Measurements from ENCODE around the gene SHISAL1.

The SHISAL1 gene

DNA sequence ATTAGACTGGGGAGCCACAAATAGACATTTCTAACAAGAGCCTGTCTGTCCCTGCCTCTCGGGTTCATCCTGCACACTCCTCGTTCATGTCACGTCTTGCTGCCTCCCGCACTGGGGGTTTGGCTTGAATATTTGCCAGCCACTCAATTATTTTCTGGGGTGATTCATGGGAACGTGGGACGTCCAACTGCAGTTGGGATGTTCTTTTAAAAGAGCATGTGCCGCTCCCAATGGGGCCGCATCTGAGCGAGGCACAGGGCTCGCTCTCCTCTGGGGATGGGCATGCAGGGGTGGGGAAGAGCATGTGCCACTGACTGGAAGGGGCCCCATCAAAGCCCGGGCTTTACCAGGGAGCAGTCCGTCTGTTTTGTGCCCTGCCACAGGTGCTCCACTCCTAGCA lies 88.6 kb downstream of the SHISAL1 start:
- no peak overlapping the region for H3K9ac ChIP-seq (ENCODE audit: low read depth, low read length)
- peaks cover 7% of the 10 kb centered on the region for H3K9me3 ChIP-seq (ENCODE audit: insufficient read depth, low read depth, low read length)
- no peaks in the 10 kb centered on the region for H3K36me3 ChIP-seq (ENCODE audit: insufficient read depth, low read depth, low read length)
- no peak overlapping the region for H3K4me3 ChIP-seq (ENCODE audit: low read length)
- H3K27ac ChIP-seq (ENCODE audit: low read length): no peak overlapping the region
- H3K4me1 ChIP-seq (ENCODE audit: insufficient read depth, low read length): no peaks in the 10 kb centered on the region
- no peaks in the 10 kb centered on the region for H3K27me3 ChIP-seq (ENCODE audit: insufficient read depth, low read length)

DNA sequence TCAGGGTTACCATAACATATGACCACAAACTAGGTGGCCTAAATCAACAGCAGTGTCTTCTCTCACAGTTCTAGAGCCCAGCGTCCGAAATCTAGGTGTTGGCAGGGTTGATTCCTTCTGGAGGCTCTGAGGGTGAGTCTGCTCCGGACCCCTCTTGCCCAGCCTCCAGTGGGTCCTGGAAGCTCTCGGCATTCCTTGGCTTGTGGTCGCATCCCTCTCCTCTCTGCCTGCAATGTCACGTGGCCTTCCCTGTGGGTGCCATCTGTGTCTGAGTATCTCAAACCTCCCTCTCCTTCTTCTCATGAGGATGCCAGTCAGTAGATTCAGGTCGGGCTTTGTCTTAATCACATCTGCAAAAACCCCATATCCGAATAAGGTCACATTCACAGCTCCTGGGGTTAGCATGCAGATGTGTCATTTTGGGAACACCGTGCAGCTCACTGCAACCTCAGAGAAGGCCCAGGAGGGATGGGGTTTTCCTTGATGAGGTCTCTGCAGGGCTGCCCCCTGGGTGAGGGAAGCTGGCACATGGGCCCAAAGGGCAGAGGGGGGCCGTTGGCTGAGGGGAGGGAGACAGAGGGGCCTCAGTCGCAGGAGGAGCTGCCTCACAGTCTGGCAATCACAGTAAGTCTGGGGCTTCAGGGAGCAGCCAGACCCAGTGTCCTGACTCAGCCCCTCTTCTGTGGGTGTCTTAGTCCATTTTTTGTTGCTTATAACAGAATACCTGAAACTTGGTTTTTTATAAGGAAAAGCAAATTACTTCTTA lies 90.9 kb downstream of the SHISAL1 start:
- H3K4me1 ChIP-seq (ENCODE audit: insufficient read depth, low read length): no peaks in the 10 kb centered on the region
- no peaks in the 10 kb centered on the region for H3K27me3 ChIP-seq (ENCODE audit: insufficient read depth, low read length)
- H3K4me3 ChIP-seq (ENCODE audit: low read length): no peak overlapping the region
- H3K9ac ChIP-seq (ENCODE audit: low read depth, low read length): no peak overlapping the region
- no peaks in the 10 kb centered on the region for H3K9me3 ChIP-seq (ENCODE audit: insufficient read depth, low read depth, low read length)
- no peaks in the 10 kb centered on the region for H3K36me3 ChIP-seq (ENCODE audit: insufficient read depth, low read depth, low read length)
- no peak overlapping the region for H3K27ac ChIP-seq (ENCODE audit: low read length)

DNA sequence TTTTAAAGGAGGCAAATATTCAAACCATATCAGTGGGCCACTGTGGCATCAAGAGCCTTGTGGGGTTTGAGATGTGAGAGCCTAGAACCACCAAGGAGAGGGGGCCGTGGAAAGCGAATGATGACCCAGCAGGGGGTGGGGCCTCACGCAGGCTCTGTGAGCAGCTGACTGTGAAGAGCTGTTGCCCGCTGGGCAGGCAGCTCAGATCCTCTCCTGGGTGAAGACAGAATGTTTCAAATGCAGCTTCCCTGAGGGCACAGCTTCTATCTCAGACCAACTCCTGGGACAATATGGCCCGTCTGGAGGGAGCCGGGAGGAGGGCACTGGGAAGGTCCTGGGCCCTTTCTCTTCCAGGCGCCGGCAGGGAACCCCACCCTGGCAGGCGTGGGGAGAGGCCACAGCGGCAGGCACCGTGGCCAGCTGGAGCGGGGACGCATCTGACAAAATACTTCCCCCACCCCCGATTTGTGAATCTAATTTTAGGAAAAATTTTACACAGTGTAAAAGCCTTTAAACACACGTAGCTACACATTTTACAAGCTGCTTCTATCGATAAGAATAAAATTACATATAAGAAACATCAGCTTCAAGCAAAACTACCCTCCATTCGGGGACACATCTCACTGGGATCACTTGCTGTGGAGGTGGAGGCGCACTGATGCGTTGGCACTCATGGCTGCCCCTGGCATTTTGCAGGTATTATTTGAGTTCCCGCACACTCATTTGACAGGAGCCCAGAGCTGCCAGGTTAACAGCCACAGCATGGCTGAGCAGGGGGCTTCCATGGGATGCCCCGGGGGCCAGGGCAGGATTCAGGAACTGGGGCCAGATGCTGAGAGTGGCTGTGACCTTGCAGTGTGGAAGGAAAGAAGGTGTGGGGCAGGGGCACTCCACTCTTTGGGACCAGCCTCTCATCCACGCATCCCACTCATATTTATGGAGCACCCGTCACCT lies 91.7 kb downstream of the SHISAL1 start:
- Histone ChIP-seq H3K4me1 (ENCODE audit: insufficient read depth, low read length) (no peaks in the 10 kb centered on the region), H3K9me3 (ENCODE audit: insufficient read depth, low read depth, low read length) (no peaks in the 10 kb centered on the region), H3K9ac (ENCODE audit: low read depth, low read length) (no peak overlapping the region), H3K27ac (ENCODE audit: low read length) (no peak overlapping the region), H3K27me3 (ENCODE audit: insufficient read depth, low read length) (no peaks in the 10 kb centered on the region), H3K36me3 (ENCODE audit: insufficient read depth, low read depth, low read length) (no peaks in the 10 kb centered on the region), H3K4me3 (ENCODE audit: low read length) (no peak overlapping the region)

DNA sequence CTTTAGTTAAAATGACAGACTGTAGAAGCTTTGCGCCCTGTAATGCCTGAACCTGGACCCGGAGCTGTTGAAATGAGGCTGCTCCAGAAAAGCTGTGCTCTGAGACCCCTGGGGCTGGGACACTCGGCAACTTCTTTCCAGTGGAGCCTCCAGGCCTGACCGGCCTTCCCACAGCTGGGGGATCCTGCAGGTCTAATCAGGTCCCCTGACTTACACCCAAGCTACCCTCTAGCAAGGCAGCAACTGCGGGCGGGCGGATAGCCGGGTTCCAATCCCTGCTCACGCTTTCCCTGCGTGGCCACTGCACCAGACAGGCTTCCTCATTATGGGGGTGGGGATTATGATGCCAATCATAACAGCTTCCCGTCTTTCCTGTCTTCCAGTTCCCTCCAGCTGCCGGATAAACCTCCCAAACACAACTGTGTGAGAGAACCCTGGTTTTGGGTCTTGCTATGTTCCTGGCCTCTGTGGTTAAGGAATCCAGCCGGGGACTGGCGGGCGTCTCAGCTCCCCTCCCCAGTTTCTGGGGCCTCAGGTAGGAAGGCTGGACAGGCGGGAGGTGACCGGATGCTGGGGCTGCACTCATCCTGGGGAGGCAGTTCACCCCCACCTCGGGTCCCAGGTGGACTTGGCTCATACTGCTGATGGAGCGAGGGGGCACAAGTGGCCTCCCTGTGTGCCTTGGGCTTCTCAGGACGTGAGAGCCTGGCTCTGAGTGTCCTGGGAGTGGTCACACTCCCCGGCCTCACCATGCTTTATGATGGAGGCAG lies 93.5 kb downstream of the SHISAL1 start:
- H3K4me3 ChIP-seq (ENCODE audit: low read length): no peak overlapping the region
- H3K9me3 ChIP-seq (ENCODE audit: insufficient read depth, low read depth, low read length): no peaks in the 10 kb centered on the region; the same call in 1 of the 2 replicates
- no peaks in the 10 kb centered on the region for H3K36me3 ChIP-seq (ENCODE audit: insufficient read depth, low read depth, low read length)
- H3K27me3 ChIP-seq (ENCODE audit: insufficient read depth, low read length): no peaks in the 10 kb centered on the region
- no peak overlapping the region for H3K9ac ChIP-seq (ENCODE audit: low read depth, low read length)
- H3K27ac ChIP-seq (ENCODE audit: low read length): no peak overlapping the region
- H3K4me1 ChIP-seq (ENCODE audit: insufficient read depth, low read length): no peaks in the 10 kb centered on the region

DNA sequence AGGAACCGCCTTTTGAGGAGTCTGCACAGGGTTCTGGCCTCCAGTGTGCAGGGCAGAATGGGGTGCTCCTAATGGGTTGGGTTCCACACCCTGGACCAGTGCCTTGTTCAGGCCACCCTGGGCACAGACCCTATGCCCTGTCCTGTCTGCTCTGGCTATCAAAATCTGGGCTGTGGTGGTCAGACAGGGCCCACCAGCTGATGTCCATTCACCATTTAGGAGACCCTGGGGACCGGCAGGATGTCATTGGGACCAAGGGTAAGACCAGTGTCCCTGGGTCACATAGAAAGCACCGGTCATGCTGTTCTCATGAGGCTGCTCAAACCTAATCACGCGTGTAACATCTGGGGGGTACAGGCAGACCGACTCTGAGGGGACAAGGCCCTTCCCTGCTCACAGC lies 94.7 kb downstream of the SHISAL1 start:
- H3K27me3 ChIP-seq (ENCODE audit: insufficient read depth, low read length): no peaks in the 10 kb centered on the region

DNA sequence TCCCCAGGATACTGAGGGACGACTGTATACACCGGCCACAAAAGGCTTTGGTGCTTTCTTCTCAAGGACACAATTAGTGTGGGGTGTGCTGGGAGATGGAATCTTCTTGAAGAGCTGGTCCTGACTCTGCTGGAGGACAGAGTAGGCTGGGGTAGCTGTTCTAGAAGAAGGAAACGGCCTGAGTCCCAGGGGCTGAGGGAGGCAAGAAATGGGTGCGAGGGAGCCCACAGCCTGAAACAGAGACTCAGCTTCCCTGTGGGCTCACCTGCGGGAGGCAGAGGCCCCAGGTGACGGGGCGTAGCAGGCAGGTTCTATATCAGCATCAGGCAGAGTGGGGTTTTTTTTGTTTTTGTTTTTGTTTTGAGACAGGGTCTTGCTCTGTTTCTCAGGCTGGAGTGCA lies 95.4 kb downstream of the SHISAL1 start:
- no peak overlapping the region for H3K4me3 ChIP-seq (ENCODE audit: low read length)
- H3K9ac ChIP-seq (ENCODE audit: low read depth, low read length): no peak overlapping the region
- H3K36me3 ChIP-seq (ENCODE audit: insufficient read depth, low read depth, low read length): no peaks in the 10 kb centered on the region
- H3K27me3 ChIP-seq (ENCODE audit: insufficient read depth, low read length): no peaks in the 10 kb centered on the region
- no peaks in the 10 kb centered on the region for H3K4me1 ChIP-seq (ENCODE audit: insufficient read depth, low read length)
- no peaks in the 10 kb centered on the region; the same call in 1 of the 2 replicates for H3K9me3 ChIP-seq (ENCODE audit: insufficient read depth, low read depth, low read length)
- no peak overlapping the region for H3K27ac ChIP-seq (ENCODE audit: low read length)

More for the DNA sequence above, 94.7 kb downstream of the SHISAL1 start:
- Histone ChIP-seq H3K27ac (ENCODE audit: low read length) (no peak overlapping the region), H3K4me1 (ENCODE audit: insufficient read depth, low read length) (no peaks in the 10 kb centered on the region), H3K36me3 (ENCODE audit: insufficient read depth, low read depth, low read length) (no peaks in the 10 kb centered on the region), H3K9ac (ENCODE audit: low read depth, low read length) (no peak overlapping the region), H3K4me3 (ENCODE audit: low read length) (no peak overlapping the region), H3K9me3 (ENCODE audit: insufficient read depth, low read depth, low read length) (no peaks in the 10 kb centered on the region; the same call in 1 of the 2 replicates)

DNA sequence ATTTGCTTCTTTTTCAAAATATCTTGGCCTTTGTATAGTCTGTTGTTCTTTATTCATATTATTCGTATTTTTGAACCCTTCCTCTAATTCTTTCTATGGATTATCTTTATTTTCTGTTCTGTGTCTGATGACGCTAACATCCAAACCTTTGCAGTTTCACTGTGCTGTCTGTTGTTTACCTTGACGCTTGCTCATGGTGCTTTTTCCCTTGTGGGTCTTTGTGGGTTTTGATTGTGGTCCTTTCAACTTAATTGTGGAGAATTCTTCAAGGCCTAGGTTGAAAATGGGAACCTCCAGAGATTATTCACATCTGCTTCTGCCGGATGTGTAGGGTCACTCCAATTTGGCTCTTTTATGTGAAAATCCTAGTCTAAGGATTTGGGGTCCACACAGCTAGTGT lies 97.5 kb downstream of the SHISAL1 start:
- H3K9ac ChIP-seq (ENCODE audit: low read depth, low read length): no peak overlapping the region
- no peaks in the 10 kb centered on the region for H3K27me3 ChIP-seq (ENCODE audit: insufficient read depth, low read length)
- no peak overlapping the region for H3K27ac ChIP-seq (ENCODE audit: low read length)
- no peak overlapping the region for H3K4me3 ChIP-seq (ENCODE audit: low read length)
- no peaks in the 10 kb centered on the region; the same call in 1 of the 2 replicates for H3K9me3 ChIP-seq (ENCODE audit: insufficient read depth, low read depth, low read length)
- no peaks in the 10 kb centered on the region for H3K36me3 ChIP-seq (ENCODE audit: insufficient read depth, low read depth, low read length)
- H3K4me1 ChIP-seq (ENCODE audit: insufficient read depth, low read length): no peaks in the 10 kb centered on the region

DNA sequence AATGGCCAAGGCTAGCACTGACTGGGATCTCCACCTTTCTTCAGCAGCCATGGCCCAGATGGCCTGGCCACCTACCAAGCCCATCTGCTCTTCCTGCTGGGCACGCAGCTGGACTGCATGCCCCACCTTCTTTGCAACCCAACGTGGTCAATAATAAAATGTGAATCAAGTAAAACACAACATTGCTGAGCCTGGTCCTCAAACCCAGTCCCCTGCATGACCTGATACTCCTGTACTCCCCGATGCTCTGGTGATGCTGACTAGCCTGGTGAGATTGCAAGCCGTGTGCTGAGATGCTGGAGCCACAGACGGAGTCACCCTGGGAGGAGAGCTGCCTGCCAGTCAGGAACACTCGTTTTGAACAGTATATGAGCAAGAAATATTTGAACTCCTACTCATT lies 98.0 kb downstream of the SHISAL1 start:
- Histone ChIP-seq H3K9me3 (ENCODE audit: insufficient read depth, low read depth, low read length) (no peaks in the 10 kb centered on the region; the same call in 1 of the 2 replicates), H3K36me3 (ENCODE audit: insufficient read depth, low read depth, low read length) (no peaks in the 10 kb centered on the region)

DNA sequence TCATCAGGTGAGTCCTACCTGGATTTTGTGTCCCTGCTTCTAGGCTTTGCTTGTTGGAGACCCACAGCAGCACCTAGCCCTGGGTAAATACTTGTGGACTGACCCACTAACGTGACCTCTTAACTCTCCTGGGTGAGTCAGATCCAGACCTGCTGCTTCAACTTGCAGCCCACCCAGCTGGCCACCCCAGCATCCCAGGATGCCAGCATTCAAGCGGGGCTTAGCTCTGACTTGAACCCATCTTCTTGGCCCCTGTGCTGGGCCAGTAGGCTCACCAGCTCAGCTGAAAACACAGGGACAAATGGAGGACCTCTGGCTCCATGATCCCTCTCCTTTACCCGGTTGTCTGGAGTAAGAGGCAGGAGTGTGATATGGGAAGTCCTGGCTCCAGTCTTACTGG lies 98.6 kb downstream of the SHISAL1 start:
- H3K9me3 ChIP-seq (ENCODE audit: insufficient read depth, low read depth, low read length): no peaks in the 10 kb centered on the region; the same call in 1 of the 2 replicates
- H3K4me3 ChIP-seq (ENCODE audit: low read length): no peak overlapping the region
- H3K9ac ChIP-seq (ENCODE audit: low read depth, low read length): no peak overlapping the region
- no peaks in the 10 kb centered on the region for H3K4me1 ChIP-seq (ENCODE audit: insufficient read depth, low read length)
- H3K27ac ChIP-seq (ENCODE audit: low read length): no peak overlapping the region
- H3K36me3 ChIP-seq (ENCODE audit: insufficient read depth, low read depth, low read length): no peaks in the 10 kb centered on the region
- no peaks in the 10 kb centered on the region for H3K27me3 ChIP-seq (ENCODE audit: insufficient read depth, low read length)

More for the DNA sequence above, 98.0 kb downstream of the SHISAL1 start:
- Histone ChIP-seq H3K27me3 (ENCODE audit: insufficient read depth, low read length) (no peaks in the 10 kb centered on the region), H3K4me3 (ENCODE audit: low read length) (no peak overlapping the region), H3K4me1 (ENCODE audit: insufficient read depth, low read length) (no peaks in the 10 kb centered on the region), H3K9ac (ENCODE audit: low read depth, low read length) (no peak overlapping the region), H3K27ac (ENCODE audit: low read length) (no peak overlapping the region)

DNA sequence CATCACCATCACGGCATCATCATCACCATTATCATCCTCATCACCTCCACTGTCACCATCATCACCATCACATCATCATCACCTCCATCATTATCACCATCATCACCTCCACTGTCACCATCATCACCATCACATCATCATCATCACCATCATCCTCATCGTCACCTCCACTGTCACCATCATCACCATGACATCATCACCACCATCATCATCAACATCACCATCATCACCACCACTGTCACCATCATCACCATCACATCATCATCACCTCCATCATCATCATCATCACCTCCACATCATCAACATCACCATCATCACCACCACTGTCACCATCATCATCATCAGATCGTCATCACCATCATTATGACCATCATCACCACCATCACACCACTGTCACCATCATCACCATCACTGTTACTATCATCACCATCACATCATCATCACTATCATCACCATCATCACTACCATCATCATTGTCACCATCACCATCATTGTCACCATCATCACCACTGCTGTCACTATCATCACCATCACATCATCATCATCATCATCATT lies 99.2 kb downstream of the SHISAL1 start:
- Histone ChIP-seq H3K9ac (ENCODE audit: low read depth, low read length) (no peak overlapping the region), H3K27me3 (ENCODE audit: insufficient read depth, low read length) (no peaks in the 10 kb centered on the region), H3K4me3 (ENCODE audit: low read length) (no peak overlapping the region), H3K36me3 (ENCODE audit: insufficient read depth, low read depth, low read length) (no peaks in the 10 kb centered on the region), H3K4me1 (ENCODE audit: insufficient read depth, low read length) (no peaks in the 10 kb centered on the region), H3K27ac (ENCODE audit: low read length) (no peak overlapping the region), H3K9me3 (ENCODE audit: insufficient read depth, low read depth, low read length) (no peaks in the 10 kb centered on the region; the same call in 1 of the 2 replicates)

DNA sequence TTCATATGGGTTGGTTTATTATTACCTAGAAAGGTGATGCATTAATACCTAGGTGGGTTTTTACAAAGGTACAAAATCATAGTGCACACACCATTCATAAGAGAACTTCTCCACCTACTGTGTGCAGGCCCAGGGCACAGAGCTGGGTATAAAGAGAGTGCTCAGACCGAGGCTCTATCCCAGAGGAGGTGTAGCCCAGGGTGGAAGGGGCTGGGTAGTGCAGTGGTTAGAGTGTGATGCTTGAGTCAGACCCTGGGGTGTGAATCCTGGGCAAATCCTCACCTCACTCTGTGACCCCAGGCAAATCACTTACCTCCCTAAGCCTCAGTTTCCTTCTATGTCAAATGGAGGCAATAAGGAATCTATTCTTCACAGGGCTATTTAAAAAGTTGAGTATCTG lies 99.8 kb downstream of the SHISAL1 start:
- Histone ChIP-seq H3K9me3 (ENCODE audit: insufficient read depth, low read depth, low read length) (no peaks in the 10 kb centered on the region; the same call in 1 of the 2 replicates), H3K36me3 (ENCODE audit: insufficient read depth, low read depth, low read length) (no peaks in the 10 kb centered on the region), H3K4me3 (ENCODE audit: low read length) (no peak overlapping the region), H3K27me3 (ENCODE audit: insufficient read depth, low read length) (no peaks in the 10 kb centered on the region), H3K27ac (ENCODE audit: low read length) (no peak overlapping the region), H3K9ac (ENCODE audit: low read depth, low read length) (no peak overlapping the region), H3K4me1 (ENCODE audit: insufficient read depth, low read length) (no peaks in the 10 kb centered on the region)

Measured in iPS-20b (cell line).